ENCODE results near the gene CTSE.

Gene CTSE

GRCh38 chr1:206039046-206039973, 15.6 kb upstream of the CTSE start:
- H3K27ac ChIP-seq: no peak overlapping the region
- no peak for TF ChIP-seq CTCF (conservative IDR thresholded peaks at IDR 0.05)

- no peak overlapping the region for H3K27ac ChIP-seq
- no peak for TF ChIP-seq CTCF (conservative IDR thresholded peaks at IDR 0.05)
Observed at GRCh38 chr1:206037581-206037980, 13.9 kb upstream of the CTSE start.

- no peak overlapping the region for H3K27ac ChIP-seq
- TF ChIP-seq CTCF (conservative IDR thresholded peaks at IDR 0.05): no peak
Observed at GRCh38 chr1:206036663-206037455, 13.2 kb upstream of the CTSE start.

- H3K27ac ChIP-seq: no peak overlapping the region
- TF ChIP-seq CTCF (conservative IDR thresholded peaks at IDR 0.05): no peak
Observed at GRCh38 chr1:206035027-206035426, 11.3 kb upstream of the CTSE start.

DNA sequence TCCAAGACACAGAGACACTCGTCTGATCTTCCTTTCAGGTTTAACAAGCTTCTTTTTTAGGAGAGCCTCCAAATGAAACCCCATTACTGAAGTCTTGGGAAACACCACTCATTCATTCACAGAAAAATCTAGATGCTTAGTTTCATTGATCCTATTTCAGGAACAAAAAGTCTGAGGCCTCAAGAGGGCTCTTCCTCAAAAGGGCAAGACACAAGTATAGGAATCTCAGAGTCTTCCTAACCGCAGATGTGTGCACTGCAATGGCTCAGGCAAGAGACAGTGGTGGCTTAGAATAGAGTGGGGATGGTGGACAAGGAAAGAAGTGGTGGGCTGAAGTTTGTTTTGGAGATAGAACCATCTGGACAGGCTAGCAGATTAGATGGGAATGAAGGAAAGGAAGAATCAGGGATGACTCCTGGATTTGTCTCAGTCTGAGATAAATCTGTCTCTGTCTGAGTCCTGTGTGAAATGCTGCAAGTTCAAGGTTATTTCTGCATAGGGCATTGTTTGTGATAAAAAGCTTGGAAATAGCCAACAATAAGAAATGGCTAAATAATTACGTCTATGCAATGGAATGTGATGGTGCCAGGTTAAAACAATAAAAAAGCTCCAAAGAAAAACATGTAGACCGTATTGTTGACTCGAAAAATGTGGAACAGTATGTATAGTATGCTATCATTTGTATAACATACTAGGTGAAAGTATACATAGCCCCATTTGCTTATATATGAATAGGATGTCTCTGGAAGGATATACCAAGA, 8.9 kb upstream of the CTSE start:
- no peak overlapping the region for H3K27ac ChIP-seq
- no peak for TF ChIP-seq CTCF (conservative IDR thresholded peaks at IDR 0.05)

- TF ChIP-seq CTCF (conservative IDR thresholded peaks at IDR 0.05): peak; percentile 94
- H3K27ac ChIP-seq: peak overlapping the region; percentile 28; the same call in 1 of the 2 replicates
Observed at GRCh38 chr1:206030714-206031113, 7.0 kb upstream of the CTSE start.

DNA sequence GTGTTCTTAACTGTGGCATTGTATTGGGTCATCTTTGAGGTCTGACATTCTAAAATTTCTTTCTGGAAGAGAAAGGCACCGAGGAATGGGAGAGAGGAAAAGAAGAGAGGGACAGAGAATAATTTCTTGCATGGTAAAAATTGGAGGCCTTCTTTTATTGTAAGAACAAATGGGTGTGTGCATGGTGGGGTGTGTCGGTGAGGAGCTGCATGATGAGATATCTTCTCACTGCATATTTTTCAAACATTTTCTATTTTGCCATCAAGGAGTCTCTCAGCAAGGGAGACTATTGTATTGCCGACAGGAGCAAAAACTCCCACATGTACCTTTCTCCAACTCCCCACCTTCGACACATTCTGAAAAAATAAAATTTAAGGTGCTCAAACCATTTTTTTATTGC, 6.5 kb upstream of the CTSE start:
- no peak overlapping the region for H3K27ac ChIP-seq
- no peak for TF ChIP-seq CTCF (conservative IDR thresholded peaks at IDR 0.05)

All from VCaP (cell line).